ENCODE results near the gene EPAS1.

EPAS1 gene

GRCh38 chr2:46338674-46339073, 41.5 kb downstream of the EPAS1 start:
- Histone ChIP-seq H3K4me1 (ENCODE audit: control insufficient read depth, low read depth, low read length) (peaks cover 20% of the 10 kb centered on the region), H3K9me3 (ENCODE audit: control insufficient read depth, low read depth, low read length) (no peaks in the 10 kb centered on the region), H3K4me3 (ENCODE audit: low read length) (no peak overlapping the region), H3K9ac (ENCODE audit: low read length) (no peak overlapping the region), H3K27me3 (ENCODE audit: control insufficient read depth, insufficient read depth, low read length) (peaks cover 5% of the 10 kb centered on the region), H3K36me3 (ENCODE audit: control insufficient read depth, low read depth, low read length) (no peaks in the 10 kb centered on the region), H3K27ac (ENCODE audit: low read length) (no peak overlapping the region)

GRCh38 chr2:46339200-46339599, 42.0 kb downstream of the EPAS1 start:
- Histone ChIP-seq H3K4me3 (ENCODE audit: low read length) (no peak overlapping the region), H3K27ac (ENCODE audit: low read length) (no peak overlapping the region), H3K4me1 (ENCODE audit: control insufficient read depth, low read depth, low read length) (peaks cover 20% of the 10 kb centered on the region), H3K9ac (ENCODE audit: low read length) (no peak overlapping the region), H3K36me3 (ENCODE audit: control insufficient read depth, low read depth, low read length) (no peaks in the 10 kb centered on the region), H3K27me3 (ENCODE audit: control insufficient read depth, insufficient read depth, low read length) (peaks cover 5% of the 10 kb centered on the region), H3K9me3 (ENCODE audit: control insufficient read depth, low read depth, low read length) (no peaks in the 10 kb centered on the region)

GRCh38 chr2:46339676-46340459, 42.7 kb downstream of the EPAS1 start:
- Histone ChIP-seq H3K27ac (ENCODE audit: low read length) (no peak overlapping the region), H3K4me3 (ENCODE audit: low read length) (no peak overlapping the region), H3K9me3 (ENCODE audit: control insufficient read depth, low read depth, low read length) (no peaks in the 10 kb centered on the region), H3K4me1 (ENCODE audit: control insufficient read depth, low read depth, low read length) (peaks cover 18% of the 10 kb centered on the region), H3K27me3 (ENCODE audit: control insufficient read depth, insufficient read depth, low read length) (peaks cover 5% of the 10 kb centered on the region), H3K36me3 (ENCODE audit: control insufficient read depth, low read depth, low read length) (no peaks in the 10 kb centered on the region), H3K9ac (ENCODE audit: low read length) (no peak overlapping the region)

GRCh38 chr2:46340740-46341420, 43.7 kb downstream of the EPAS1 start:
- peaks cover 5% of the 10 kb centered on the region for H3K27me3 ChIP-seq (ENCODE audit: control insufficient read depth, insufficient read depth, low read length)
- no peak overlapping the region for H3K27ac ChIP-seq (ENCODE audit: low read length)
- H3K9ac ChIP-seq (ENCODE audit: low read length), result no peak overlapping the region
- no peaks in the 10 kb centered on the region for H3K9me3 ChIP-seq (ENCODE audit: control insufficient read depth, low read depth, low read length)
- H3K4me1 ChIP-seq (ENCODE audit: control insufficient read depth, low read depth, low read length), result peaks cover 8% of the 10 kb centered on the region
- H3K4me3 ChIP-seq (ENCODE audit: low read length), result no peak overlapping the region
- no peaks in the 10 kb centered on the region for H3K36me3 ChIP-seq (ENCODE audit: control insufficient read depth, low read depth, low read length)

- Histone ChIP-seq H3K4me1 (ENCODE audit: control insufficient read depth, low read depth, low read length) (no peaks in the 10 kb centered on the region), H3K9ac (ENCODE audit: low read length) (no peak overlapping the region), H3K4me3 (ENCODE audit: low read length) (no peak overlapping the region), H3K27ac (ENCODE audit: low read length) (no peak overlapping the region), H3K9me3 (ENCODE audit: control insufficient read depth, low read depth, low read length) (no peaks in the 10 kb centered on the region), H3K36me3 (ENCODE audit: control insufficient read depth, low read depth, low read length) (no peaks in the 10 kb centered on the region), H3K27me3 (ENCODE audit: control insufficient read depth, insufficient read depth, low read length) (no peaks in the 10 kb centered on the region)
Measured at GRCh38 chr2:46342566-46343315, 45.5 kb downstream of the EPAS1 start.

GRCh38 chr2:46344706-46345105, 47.5 kb downstream of the EPAS1 start:
- no peak overlapping the region for H3K9ac ChIP-seq (ENCODE audit: low read length)
- H3K4me1 ChIP-seq (ENCODE audit: control insufficient read depth, low read depth, low read length), result no peaks in the 10 kb centered on the region
- no peak overlapping the region for H3K27ac ChIP-seq (ENCODE audit: low read length)
- H3K36me3 ChIP-seq (ENCODE audit: control insufficient read depth, low read depth, low read length), result no peaks in the 10 kb centered on the region
- no peaks in the 10 kb centered on the region for H3K27me3 ChIP-seq (ENCODE audit: control insufficient read depth, insufficient read depth, low read length)
- no peaks in the 10 kb centered on the region for H3K9me3 ChIP-seq (ENCODE audit: control insufficient read depth, low read depth, low read length)
- no peak overlapping the region for H3K4me3 ChIP-seq (ENCODE audit: low read length)

- no peaks in the 10 kb centered on the region for H3K9me3 ChIP-seq (ENCODE audit: control insufficient read depth, low read depth, low read length)
- H3K4me1 ChIP-seq (ENCODE audit: control insufficient read depth, low read depth, low read length), result no peaks in the 10 kb centered on the region
- no peak overlapping the region for H3K4me3 ChIP-seq (ENCODE audit: low read length)
- H3K27ac ChIP-seq (ENCODE audit: low read length), result no peak overlapping the region
- H3K36me3 ChIP-seq (ENCODE audit: control insufficient read depth, low read depth, low read length), result no peaks in the 10 kb centered on the region
- H3K27me3 ChIP-seq (ENCODE audit: control insufficient read depth, insufficient read depth, low read length), result no peaks in the 10 kb centered on the region
- H3K9ac ChIP-seq (ENCODE audit: low read length), result no peak overlapping the region
Measured at GRCh38 chr2:46345775-46346174, 48.6 kb downstream of the EPAS1 start.

GRCh38 chr2:46346719-46347118, 49.5 kb downstream of the EPAS1 start:
- no peak overlapping the region for H3K9ac ChIP-seq (ENCODE audit: low read length)
- no peaks in the 10 kb centered on the region for H3K9me3 ChIP-seq (ENCODE audit: control insufficient read depth, low read depth, low read length)
- no peaks in the 10 kb centered on the region for H3K36me3 ChIP-seq (ENCODE audit: control insufficient read depth, low read depth, low read length)
- no peak overlapping the region for H3K27ac ChIP-seq (ENCODE audit: low read length)
- no peaks in the 10 kb centered on the region for H3K27me3 ChIP-seq (ENCODE audit: control insufficient read depth, insufficient read depth, low read length)
- no peaks in the 10 kb centered on the region for H3K4me1 ChIP-seq (ENCODE audit: control insufficient read depth, low read depth, low read length)
- H3K4me3 ChIP-seq (ENCODE audit: low read length), result no peak overlapping the region

GRCh38 chr2:46347648-46348280, 50.6 kb downstream of the EPAS1 start:
- Histone ChIP-seq H3K9me3 (ENCODE audit: control insufficient read depth, low read depth, low read length) (no peaks in the 10 kb centered on the region), H3K27me3 (ENCODE audit: control insufficient read depth, insufficient read depth, low read length) (no peaks in the 10 kb centered on the region), H3K27ac (ENCODE audit: low read length) (no peak overlapping the region), H3K4me3 (ENCODE audit: low read length) (no peak overlapping the region), H3K4me1 (ENCODE audit: control insufficient read depth, low read depth, low read length) (no peaks in the 10 kb centered on the region), H3K9ac (ENCODE audit: low read length) (no peak overlapping the region), H3K36me3 (ENCODE audit: control insufficient read depth, low read depth, low read length) (no peaks in the 10 kb centered on the region)

GRCh38 chr2:46349115-46349547, 51.9 kb downstream of the EPAS1 start:
- Histone ChIP-seq H3K9ac (ENCODE audit: low read length) (no peak overlapping the region), H3K9me3 (ENCODE audit: control insufficient read depth, low read depth, low read length) (no peaks in the 10 kb centered on the region), H3K27ac (ENCODE audit: low read length) (no peak overlapping the region), H3K27me3 (ENCODE audit: control insufficient read depth, insufficient read depth, low read length) (no peaks in the 10 kb centered on the region), H3K36me3 (ENCODE audit: control insufficient read depth, low read depth, low read length) (no peaks in the 10 kb centered on the region), H3K4me1 (ENCODE audit: control insufficient read depth, low read depth, low read length) (no peaks in the 10 kb centered on the region), H3K4me3 (ENCODE audit: low read length) (no peak overlapping the region)

- H3K4me3 ChIP-seq (ENCODE audit: low read length), result no peak overlapping the region
- H3K9me3 ChIP-seq (ENCODE audit: control insufficient read depth, low read depth, low read length), result no peaks in the 10 kb centered on the region
- no peak overlapping the region for H3K27ac ChIP-seq (ENCODE audit: low read length)
- H3K4me1 ChIP-seq (ENCODE audit: control insufficient read depth, low read depth, low read length), result no peaks in the 10 kb centered on the region
- H3K9ac ChIP-seq (ENCODE audit: low read length), result no peak overlapping the region
- no peaks in the 10 kb centered on the region for H3K36me3 ChIP-seq (ENCODE audit: control insufficient read depth, low read depth, low read length)
- no peaks in the 10 kb centered on the region for H3K27me3 ChIP-seq (ENCODE audit: control insufficient read depth, insufficient read depth, low read length)
Measured at GRCh38 chr2:46350029-46350689, 53.0 kb downstream of the EPAS1 start.

Data from iPS-18a (cell line).